Loucy (cell line): ENCODE measurements around the gene KNDC1.

Source experiments
- H2AFZ ChIP-seq: fragments of 200-600 bp; sonication (generic); 2 replicates; pipeline ENCODE4 v1.6.0; 2016; ENCODE audit warnings: antibody characterized with exemption, mild to moderate bottlenecking, low read length, moderate library complexity
- H3F3A ChIP-seq: fragments of 200-600 bp; 2 replicates; pipeline ENCODE4 v1.6.0; 2016; ENCODE audit warnings: antibody characterized with exemption, low read depth, mild to moderate bottlenecking
- H3K27me3 ChIP-seq: fragments of 200-600 bp; sonication (generic); 2 replicates; pipeline ENCODE4 v1.6.1; 2014; ENCODE audit warnings: low read length, mild to moderate bottlenecking; ENCODE audit not compliant: insufficient read depth, poor library complexity, severe bottlenecking
- H3K36me3 ChIP-seq: fragments of 200-600 bp; sonication (generic); 2 replicates; pipeline ENCODE4 v1.6.1; 2016; ENCODE audit warnings: low read length; ENCODE audit not compliant: insufficient read depth
- H3K4me1 ChIP-seq: fragments of 200-600 bp; sonication (generic); 2 replicates; pipeline ENCODE4 v1.5.1; 2014; ENCODE audit warnings: low read length, mild to moderate bottlenecking; ENCODE audit not compliant: insufficient read depth, poor library complexity, severe bottlenecking
- H3K4me2 ChIP-seq: fragments of 200-600 bp; sonication (generic); 2 replicates; pipeline ENCODE4 v1.6.0; 2014; ENCODE audit warnings: antibody characterized with exemption, low read length, low read depth, mild to moderate bottlenecking; ENCODE audit not compliant: poor library complexity, severe bottlenecking
- H3K4me3 ChIP-seq: fragments of 200-600 bp; sonication (generic); 2 replicates; pipeline ENCODE4 v1.5.1; 2014; ENCODE audit warnings: low read length, mild to moderate bottlenecking, mixed read lengths; ENCODE audit not compliant: poor library complexity, severe bottlenecking
- H3K79me2 ChIP-seq: fragments of 200-600 bp; sonication (generic); 2 replicates; pipeline ENCODE4 v1.6.1; 2014; ENCODE audit warnings: low read length; ENCODE audit not compliant: insufficient read depth
- H3K9ac ChIP-seq: fragments of 200-600 bp; sonication (generic); 2 replicates; pipeline ENCODE4 v1.6.0; 2014; ENCODE audit warnings: mild to moderate bottlenecking, low read depth, low read length, moderate library complexity; ENCODE audit not compliant: poor library complexity, severe bottlenecking
- H3K9me2 ChIP-seq: fragments of 200-600 bp; sonication (generic); replicated peaks from 2 replicates; pipeline ENCODE4 v1.6.1; 2016; ENCODE audit warnings: low read depth, low read length, mixed read lengths
- H3K9me3 ChIP-seq: fragments of 200-600 bp; sonication (generic); 2 replicates; pipeline ENCODE4 v1.6.1; 2014; ENCODE audit warnings: mild to moderate bottlenecking, antibody characterized with exemption, low read length, low read depth; ENCODE audit not compliant: insufficient read depth
- H4K20me1 ChIP-seq: fragments of 200-600 bp; sonication (generic); 2 replicates; pipeline ENCODE4 v1.6.0; 2014; ENCODE audit warnings: antibody characterized with exemption, low read length, mild to moderate bottlenecking; ENCODE audit not compliant: insufficient read depth, poor library complexity, severe bottlenecking
- CTCF ChIP-seq: fragments of 200-600 bp; sonication (generic); conservative IDR thresholded peaks from 2 replicates; pipeline ENCODE4 v1.5.1; 2014; ENCODE audit warnings: mild to moderate bottlenecking, antibody characterized with exemption, low read length
- EZH2phosphoT487 ChIP-seq: fragments of 200-600 bp; IDR thresholded peaks from 2 replicates; pipeline ENCODE4 v1.6.1; 2018; ENCODE audit warnings: antibody characterized with exemption, mild to moderate bottlenecking, moderate library complexity, borderline replicate concordance

Gene KNDC1

DNA sequence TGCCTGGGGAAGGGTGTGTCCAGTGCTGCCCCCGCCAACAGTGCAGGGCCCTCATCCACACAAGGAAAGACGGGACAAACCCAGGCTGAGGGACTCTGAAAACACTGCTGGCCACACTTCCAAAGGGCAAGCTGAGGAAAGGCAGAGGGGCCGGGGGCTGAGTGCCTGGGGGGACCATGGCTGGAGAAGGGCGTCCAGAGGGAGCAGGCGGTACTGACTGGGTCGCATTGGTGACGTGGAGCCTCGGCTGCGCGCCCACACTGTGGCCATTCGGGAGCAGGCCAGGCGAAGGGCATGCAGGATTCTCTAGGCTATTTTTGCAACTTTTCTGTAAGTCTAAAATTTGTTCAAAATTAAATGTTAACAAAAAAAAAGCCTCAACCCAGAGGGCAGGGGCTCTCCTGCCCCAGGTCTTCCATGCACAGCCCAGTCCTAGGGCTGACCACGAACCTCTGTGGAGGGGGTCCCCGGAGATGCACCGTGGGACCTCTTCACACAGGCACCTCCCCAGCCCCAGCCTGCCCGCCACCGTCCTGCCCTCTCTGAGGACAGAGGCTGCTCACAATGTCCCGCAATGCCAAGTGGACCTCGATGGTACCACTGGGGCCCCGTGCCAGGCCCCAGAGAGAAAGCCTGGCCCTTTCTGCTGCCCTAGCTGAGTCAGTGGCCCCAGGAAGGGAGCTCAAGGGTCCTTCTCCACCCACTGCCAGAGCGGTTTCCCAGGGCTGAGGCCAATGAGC is 106.2 kb downstream of the KNDC1 start:
- TF ChIP-seq CTCF (no peak), EZH2phosphoT487 (no peak)
- no peaks in the 10 kb centered on the region for H3K79me2 ChIP-seq

DNA sequence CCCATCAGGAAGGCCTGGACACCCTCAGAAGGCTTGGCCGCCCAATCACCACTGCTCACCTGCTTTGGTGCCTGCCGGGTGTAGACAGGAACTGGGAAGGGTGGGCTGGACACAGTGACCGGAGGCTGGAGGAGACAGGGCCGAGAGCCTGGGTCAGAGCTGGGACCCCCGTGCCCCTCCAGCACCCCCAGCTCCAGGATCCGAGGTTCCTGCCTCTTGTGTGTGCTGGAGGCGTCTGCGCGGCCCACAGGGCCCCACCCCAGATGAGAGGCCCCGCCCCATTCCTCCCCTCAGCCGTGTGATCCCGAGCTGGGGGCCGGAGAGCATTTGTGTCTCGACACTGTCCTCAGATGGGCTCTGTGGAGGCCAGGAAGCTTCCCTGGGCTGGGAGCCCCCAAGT is 107.3 kb downstream of the KNDC1 start:
- no peak overlapping the region for H3K9ac ChIP-seq
- H3K9me3 ChIP-seq: no peaks in the 10 kb centered on the region
- no peak overlapping the region for H3K4me3 ChIP-seq
- H3F3A ChIP-seq: no peaks in the 10 kb centered on the region
- no peak overlapping the region for H3K4me2 ChIP-seq
- H3K9me2 ChIP-seq: no peaks in the 10 kb centered on the region
- H4K20me1 ChIP-seq: no peaks in the 10 kb centered on the region
- no peaks in the 10 kb centered on the region for H3K79me2 ChIP-seq
- H3K36me3 ChIP-seq: no peaks in the 10 kb centered on the region
- H3K4me1 ChIP-seq: peaks cover 23% of the 10 kb centered on the region
- TF ChIP-seq EZH2phosphoT487 (no peak), CTCF (no peak)
- no peak overlapping the region for H2AFZ ChIP-seq
- H3K27me3 ChIP-seq: no peaks in the 10 kb centered on the region

More for the DNA sequence above, 106.2 kb downstream of the KNDC1 start:
- Histone ChIP-seq H3K9ac (no peak overlapping the region), H3K4me3 (no peak overlapping the region), H4K20me1 (no peaks in the 10 kb centered on the region), H3K4me1 (peaks cover 28% of the 10 kb centered on the region), H3K9me3 (no peaks in the 10 kb centered on the region), H2AFZ (no peak overlapping the region), H3K36me3 (no peaks in the 10 kb centered on the region), H3K27me3 (no peaks in the 10 kb centered on the region), H3K4me2 (no peak overlapping the region), H3K9me2 (no peaks in the 10 kb centered on the region), H3F3A (no peaks in the 10 kb centered on the region)

- H3K9ac ChIP-seq: no peak overlapping the region
Observed at GRCh38 chr10:133267829-133268228, 107.8 kb downstream of the KNDC1 start.

More at GRCh38 chr10:133267829-133268228, 107.8 kb downstream of the KNDC1 start:
- peaks cover 18% of the 10 kb centered on the region for H3K4me1 ChIP-seq
- TF ChIP-seq CTCF: no peak
- TF ChIP-seq EZH2phosphoT487: no peak
- H3K27me3 ChIP-seq: no peaks in the 10 kb centered on the region
- no peaks in the 10 kb centered on the region for H3K9me3 ChIP-seq
- no peaks in the 10 kb centered on the region for H3K9me2 ChIP-seq
- no peak overlapping the region for H3K4me3 ChIP-seq
- no peaks in the 10 kb centered on the region for H4K20me1 ChIP-seq
- no peaks in the 10 kb centered on the region for H3K79me2 ChIP-seq
- H3F3A ChIP-seq: no peaks in the 10 kb centered on the region
- no peaks in the 10 kb centered on the region for H3K36me3 ChIP-seq
- no peak overlapping the region for H2AFZ ChIP-seq
- no peak overlapping the region for H3K4me2 ChIP-seq
